Endothelial cell of coronary artery (primary cell): ENCODE measurements around the gene PHKB. TPM values are rescaled to one million over a fixed set of nuclear protein-coding genes. Genes with fewer than 3 reads are reported as not detected.

Experiments
- total RNA-seq: library from RNA; depleted of rRNA; stranded (reverse); fragments of >200 nt; gene quantifications from 2 replicates; pipeline ENCODE4 v1.2.3, GENCODE V29; 2014

Gene PHKB
- 53.4 and 75.2 TPM in 2 replicates for total RNA-seq

GRCh38 chr16:47460711-47461597 is at the start of gene PHKB, which contains the start of gene ITFG1:
Gene PHKB, plus strand, starts transcription at chr16:47461331. Its CDS starts 20 bp downstream, at chr16:47461351.
Gene ITFG1, minus strand, starts transcription at chr16:47461063. Its CDS starts 18 bp downstream, at chr16:47461045.

Other genes starting within 250 kb of the PHKB start
- 31.1 and 55.3 TPM in 2 replicates for gene ITFG1, start 268 bp upstream of the PHKB start, total RNA-seq